Measurements from ENCODE around the gene RPTOR.
A peak's percentile ranks its signal among the peaks of the same experiment; 100 is the strongest.
"Not testable (repeated sequence)": the region's sequence is repeated elsewhere in the genome, so short reads cannot be mapped to it uniquely, and the experiment has no call there.

RPTOR gene, protein sequence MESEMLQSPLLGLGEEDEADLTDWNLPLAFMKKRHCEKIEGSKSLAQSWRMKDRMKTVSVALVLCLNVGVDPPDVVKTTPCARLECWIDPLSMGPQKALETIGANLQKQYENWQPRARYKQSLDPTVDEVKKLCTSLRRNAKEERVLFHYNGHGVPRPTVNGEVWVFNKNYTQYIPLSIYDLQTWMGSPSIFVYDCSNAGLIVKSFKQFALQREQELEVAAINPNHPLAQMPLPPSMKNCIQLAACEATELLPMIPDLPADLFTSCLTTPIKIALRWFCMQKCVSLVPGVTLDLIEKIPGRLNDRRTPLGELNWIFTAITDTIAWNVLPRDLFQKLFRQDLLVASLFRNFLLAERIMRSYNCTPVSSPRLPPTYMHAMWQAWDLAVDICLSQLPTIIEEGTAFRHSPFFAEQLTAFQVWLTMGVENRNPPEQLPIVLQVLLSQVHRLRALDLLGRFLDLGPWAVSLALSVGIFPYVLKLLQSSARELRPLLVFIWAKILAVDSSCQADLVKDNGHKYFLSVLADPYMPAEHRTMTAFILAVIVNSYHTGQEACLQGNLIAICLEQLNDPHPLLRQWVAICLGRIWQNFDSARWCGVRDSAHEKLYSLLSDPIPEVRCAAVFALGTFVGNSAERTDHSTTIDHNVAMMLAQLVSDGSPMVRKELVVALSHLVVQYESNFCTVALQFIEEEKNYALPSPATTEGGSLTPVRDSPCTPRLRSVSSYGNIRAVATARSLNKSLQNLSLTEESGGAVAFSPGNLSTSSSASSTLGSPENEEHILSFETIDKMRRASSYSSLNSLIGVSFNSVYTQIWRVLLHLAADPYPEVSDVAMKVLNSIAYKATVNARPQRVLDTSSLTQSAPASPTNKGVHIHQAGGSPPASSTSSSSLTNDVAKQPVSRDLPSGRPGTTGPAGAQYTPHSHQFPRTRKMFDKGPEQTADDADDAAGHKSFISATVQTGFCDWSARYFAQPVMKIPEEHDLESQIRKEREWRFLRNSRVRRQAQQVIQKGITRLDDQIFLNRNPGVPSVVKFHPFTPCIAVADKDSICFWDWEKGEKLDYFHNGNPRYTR (N-terminal part only)

DNA sequence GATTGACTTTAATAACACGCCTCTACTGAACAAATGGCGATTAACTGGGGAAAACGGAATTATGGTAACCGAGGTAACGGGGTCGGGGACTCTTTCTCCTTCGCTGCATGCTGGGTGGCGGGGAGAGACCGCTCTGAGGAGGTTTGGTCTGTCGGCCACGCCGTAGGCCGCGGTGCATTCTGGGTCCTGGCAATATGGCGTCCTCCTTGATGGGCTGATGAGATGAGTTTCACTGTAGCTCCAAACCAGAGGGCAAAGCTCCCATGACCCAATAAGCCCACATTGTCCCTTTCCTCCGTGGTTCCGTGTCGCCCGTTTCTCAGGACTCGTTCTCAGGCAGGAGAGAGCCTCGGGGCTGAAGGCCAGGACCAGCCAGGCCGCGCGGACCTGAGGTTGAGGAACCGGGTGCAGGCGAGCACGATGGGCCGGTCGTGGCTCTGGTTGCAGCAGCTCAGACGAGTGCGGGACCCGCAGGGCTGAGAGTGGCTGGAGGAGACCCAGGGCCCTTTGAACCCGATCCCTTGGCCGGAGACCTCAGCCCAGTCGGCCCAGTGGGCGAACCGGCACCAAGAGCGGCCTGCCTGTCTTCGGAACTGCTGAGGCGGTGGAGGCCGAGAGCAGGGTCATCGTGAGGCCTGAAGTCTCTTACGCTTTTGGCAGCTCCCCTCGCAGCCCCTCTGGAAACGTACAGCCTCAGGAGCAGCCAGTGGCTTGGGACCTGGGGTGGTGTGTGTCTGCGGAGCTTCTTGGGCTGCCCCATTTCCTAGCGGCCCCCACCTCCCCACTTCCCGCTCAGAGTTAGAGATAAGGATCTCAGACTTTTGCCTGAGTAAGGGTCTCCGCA is at the start of gene RPTOR:
TSS of gene RPTOR (plus strand) at position 184 of the 844 bp plus-strand sequence. CDS start 792 bp downstream, outside the sequence.
- H3K27ac Mint-ChIP-seq, result peak within 1 kb of the TSS; percentile 93

DNA sequence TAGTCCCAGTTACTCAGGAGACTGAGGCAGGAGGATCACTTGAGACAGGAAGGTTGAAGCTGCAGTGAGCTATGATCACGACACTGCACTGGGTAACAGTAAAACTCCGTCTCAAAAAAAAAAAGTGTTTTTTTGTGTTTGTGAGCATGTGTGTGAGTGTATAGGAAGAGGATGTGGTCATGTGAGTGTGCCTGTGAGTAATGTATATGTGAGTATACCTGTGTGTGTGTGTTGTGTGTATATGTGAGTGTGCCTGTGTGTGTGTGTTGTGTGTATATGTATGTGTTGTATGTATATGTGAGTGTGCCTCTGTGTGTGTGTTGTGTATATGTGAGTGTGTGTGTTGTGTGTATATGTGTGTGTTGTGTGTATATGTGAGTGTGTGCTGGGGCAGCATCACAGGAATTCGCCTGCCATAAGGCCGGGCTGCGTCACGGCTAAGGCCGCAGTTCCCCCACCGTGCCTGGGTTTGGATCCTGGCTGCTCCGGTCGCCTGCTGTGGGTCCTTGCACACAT is 46.9 kb upstream of the RPTOR start:
- ATAC-seq (peak; percentile 46), DNase-seq (ENCODE audit: low spot score in 2 of 2) (no peak)
- Mint-ChIP-seq H3K4me3 (no peak overlapping the region), H3K9me3 (no peaks in the 10 kb centered on the region), H3K36me3 (no peaks in the 10 kb centered on the region), H3K4me1 (peaks cover 13% of the 10 kb centered on the region), H3K27ac (peak overlapping the region; percentile 7)

More for the DNA sequence above, at the start of gene RPTOR:
- peaks cover 9% of the 10 kb centered on the region for H3K4me1 Mint-ChIP-seq
- DNase-seq (ENCODE audit: low spot score in 2 of 2) (peak; percentile 70 to 93), ATAC-seq (peak; percentile 98)
- no peaks in the 10 kb centered on the region for H3K9me3 Mint-ChIP-seq
- peak within 1 kb of the TSS; percentile 81 for H3K4me3 Mint-ChIP-seq
- H3K36me3 Mint-ChIP-seq, result peaks cover 6% of the 10 kb centered on the region

DNA sequence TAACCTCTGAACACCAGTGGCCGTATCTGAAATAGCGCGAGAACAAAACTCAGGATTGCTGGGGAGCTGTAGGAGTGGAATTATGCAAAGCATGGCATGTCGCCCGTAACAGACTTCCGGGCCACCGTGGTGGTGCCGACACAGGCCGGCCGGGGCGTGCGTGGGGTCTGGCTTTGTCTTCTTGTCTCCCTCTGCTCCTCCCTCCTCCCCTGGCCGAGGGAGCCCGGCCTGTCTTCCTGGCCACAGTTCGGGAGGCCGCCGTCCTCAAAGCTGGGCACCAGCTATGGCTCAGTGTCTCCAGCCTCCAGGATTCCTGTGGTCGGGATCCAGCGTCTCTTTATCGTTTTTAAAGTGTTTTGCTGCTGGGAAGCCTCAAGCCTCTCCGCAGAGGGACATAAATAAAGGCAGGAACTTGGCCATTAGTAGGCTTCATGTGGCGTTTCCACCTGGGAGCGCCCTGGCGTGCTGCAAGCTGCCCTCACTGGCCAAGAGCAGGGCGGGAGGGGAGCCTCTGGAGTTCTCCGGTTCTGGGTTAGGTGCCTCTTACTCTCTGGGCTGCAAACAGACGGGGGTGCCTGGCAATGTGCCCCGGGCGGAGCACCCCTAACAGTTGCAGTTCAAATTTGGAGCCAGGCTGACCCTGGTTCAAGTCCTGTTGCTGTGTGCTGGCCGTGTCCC is 46.3 kb upstream of the RPTOR start:
- peak; percentile 11 for ATAC-seq
- Mint-ChIP-seq H3K4me1 (peaks cover 13% of the 10 kb centered on the region), H3K4me3 (no peak overlapping the region), H3K36me3 (no peaks in the 10 kb centered on the region), H3K27ac (peak overlapping the region; percentile 7), H3K9me3 (no peaks in the 10 kb centered on the region)
- no peak for DNase-seq (ENCODE audit: low spot score in 2 of 2)

DNA sequence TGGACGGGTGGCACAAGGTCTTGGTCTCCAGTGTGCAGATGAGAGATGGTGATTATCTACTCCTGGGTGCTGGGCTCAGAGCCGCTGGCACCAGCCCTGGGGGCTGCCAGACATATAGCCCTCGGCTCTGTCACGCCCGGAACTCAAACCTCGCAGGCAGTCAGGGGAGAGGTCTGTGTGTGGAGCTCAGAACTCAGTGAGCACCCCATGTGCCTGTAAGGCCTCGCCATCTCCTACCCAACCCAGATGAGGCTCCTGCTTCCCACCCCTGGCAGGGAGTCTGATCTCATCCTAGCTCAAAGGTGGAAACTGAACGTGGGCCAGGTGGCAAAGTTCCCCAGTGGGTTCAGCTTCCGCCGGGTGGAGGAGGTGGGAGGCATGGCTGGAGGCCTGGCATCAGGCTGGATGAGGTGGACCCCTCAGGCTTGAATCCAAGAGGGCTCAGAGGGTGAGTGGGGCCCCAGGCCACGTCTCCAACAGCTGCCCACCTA is 45.7 kb upstream of the RPTOR start:
- Mint-ChIP-seq H3K4me1 (peaks cover 13% of the 10 kb centered on the region), H3K36me3 (no peaks in the 10 kb centered on the region)
- no peak for ATAC-seq

DNA sequence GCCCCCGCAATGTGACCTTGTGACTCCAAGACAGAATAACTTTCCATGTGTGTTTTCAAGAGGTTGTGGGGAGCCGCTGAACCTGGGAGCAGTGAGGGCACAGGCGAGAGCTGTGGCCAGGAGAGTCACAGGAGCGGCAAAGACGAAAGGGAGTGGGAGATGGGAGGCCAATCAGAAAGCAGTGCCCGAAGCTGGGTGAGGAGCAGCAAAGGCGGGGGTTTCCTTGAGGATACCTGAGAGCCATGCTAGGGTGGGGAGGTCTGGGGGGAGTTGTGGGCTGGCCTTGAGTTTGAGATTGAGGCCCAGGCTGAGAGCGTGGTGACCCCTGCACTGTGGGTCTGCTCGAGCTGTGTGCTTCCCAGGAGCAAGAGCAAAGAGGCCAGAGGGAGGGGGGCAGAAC is 45.1 kb upstream of the RPTOR start:
- ATAC-seq (no peak), DNase-seq (ENCODE audit: low spot score in 2 of 2) (no peak)
- Mint-ChIP-seq H3K4me1 (peaks cover 13% of the 10 kb centered on the region), H3K4me3 (no peak overlapping the region), H3K36me3 (no peaks in the 10 kb centered on the region), H3K9me3 (no peaks in the 10 kb centered on the region), H3K27ac (no peak overlapping the region)

More for the DNA sequence above, 45.7 kb upstream of the RPTOR start:
- Mint-ChIP-seq H3K9me3 (no peaks in the 10 kb centered on the region), H3K27ac (no peak overlapping the region), H3K4me3 (no peak overlapping the region)
- DNase-seq (ENCODE audit: low spot score in 2 of 2), result no peak

DNA sequence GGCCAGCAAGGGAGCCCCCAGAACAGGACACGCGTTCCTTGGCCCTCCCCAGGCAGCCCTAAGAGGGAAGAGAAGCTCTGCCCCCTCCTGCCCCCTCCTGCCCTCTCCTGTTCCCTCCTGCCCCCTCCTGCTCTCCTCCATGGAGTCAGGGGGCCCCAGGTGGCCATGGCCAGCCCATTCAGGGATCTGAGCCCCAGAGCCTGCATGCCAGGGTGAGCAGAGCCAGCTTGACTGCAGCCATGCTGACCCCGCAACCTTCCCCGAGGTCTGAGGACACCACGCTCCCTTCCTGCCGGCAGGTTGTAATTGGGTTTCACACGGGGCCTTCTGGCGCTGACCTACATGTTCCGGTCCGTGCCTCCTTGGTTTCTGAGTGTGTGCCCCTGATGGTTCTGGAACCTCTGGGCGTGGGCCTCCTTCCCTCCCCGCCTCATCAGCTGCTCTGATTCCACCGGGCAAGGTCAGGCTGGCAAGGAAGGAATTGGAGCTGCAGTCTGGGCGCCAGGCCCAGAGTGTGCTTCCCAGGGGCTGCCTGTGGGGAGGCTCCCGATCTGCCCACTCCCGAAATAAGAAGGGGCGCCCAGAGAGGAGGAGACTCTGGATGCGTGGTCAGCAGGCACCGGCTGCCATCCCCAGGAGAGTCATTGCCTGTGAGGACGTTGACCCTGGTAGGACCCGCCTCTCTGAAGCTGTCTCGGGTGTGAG is 44.5 kb upstream of the RPTOR start:
- ATAC-seq (no peak), DNase-seq (ENCODE audit: low spot score in 2 of 2) (no peak)
- H3K27ac Mint-ChIP-seq, result no peak overlapping the region
- H3K9me3 Mint-ChIP-seq, result no peaks in the 10 kb centered on the region
- H3K4me1 Mint-ChIP-seq, result peaks cover 13% of the 10 kb centered on the region
- no peaks in the 10 kb centered on the region for H3K36me3 Mint-ChIP-seq
- no peak overlapping the region for H3K4me3 Mint-ChIP-seq

DNA sequence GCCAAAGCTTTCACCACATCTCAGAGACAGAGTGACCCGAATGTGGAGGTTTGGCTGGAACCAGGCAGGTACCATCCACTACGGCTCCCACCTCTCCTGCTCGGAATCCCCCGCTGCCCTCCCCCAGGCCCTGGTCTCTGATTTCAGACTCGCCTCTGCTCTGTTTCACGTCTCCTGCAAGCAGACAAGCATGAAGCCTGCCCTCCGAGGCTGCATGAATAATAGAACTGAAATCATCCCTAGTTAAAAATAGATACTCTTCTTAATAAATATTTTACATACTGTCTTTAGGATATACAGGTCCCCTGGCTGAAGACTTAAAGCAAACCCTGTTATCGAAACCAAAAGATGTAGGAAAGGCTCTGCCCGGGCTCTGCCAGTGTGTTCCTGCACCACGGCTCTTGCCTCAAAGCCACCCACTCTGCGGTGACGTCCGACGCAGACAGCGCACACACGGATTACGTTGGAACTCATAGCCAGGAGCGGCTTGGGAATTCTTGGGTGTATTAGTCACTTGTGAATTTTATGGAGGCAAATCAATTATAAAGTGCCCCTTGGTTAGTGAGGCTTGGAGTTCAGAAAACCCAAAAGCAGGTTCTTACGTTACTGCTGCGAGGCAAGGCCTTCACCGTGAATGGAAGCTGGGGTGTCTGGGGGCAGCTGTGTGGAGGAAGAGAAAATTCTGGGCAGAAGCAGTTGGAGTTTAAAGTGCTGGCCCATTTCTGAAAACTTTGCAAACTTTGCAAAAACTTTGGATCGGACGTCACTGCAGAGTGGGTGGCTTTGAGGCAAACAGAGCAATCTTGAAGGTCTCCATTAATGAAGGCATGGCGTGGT is 42.7 kb upstream of the RPTOR start:
- H3K9me3 Mint-ChIP-seq, result no peaks in the 10 kb centered on the region

DNA sequence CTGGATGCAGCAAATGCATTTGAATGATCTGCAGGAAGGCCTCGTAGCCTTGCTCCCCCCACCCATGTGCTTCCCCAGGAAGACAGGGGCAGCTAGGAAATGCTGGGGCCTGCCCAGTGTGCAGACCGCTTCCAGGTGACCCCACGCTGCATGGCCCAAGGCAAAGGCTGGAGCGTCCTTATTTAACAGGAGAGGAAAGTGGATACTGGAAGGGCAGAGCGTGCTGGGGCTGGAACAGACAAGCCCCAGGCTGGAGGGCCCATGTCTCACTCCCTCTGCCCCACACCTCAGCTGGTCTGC is 42.1 kb upstream of the RPTOR start:
- ATAC-seq (no peak), DNase-seq (ENCODE audit: low spot score in 2 of 2) (no peak)
- Mint-ChIP-seq H3K4me3 (no peak overlapping the region), H3K36me3 (no peaks in the 10 kb centered on the region), H3K4me1 (peaks cover 7% of the 10 kb centered on the region), H3K27ac (no peak overlapping the region), H3K9me3 (no peaks in the 10 kb centered on the region)

More for the DNA sequence above, 42.7 kb upstream of the RPTOR start:
- Mint-ChIP-seq H3K27ac (no peak overlapping the region), H3K4me3 (no peak overlapping the region), H3K36me3 (no peaks in the 10 kb centered on the region), H3K4me1 (peaks cover 12% of the 10 kb centered on the region)
- no peak for ATAC-seq
- no peak for DNase-seq (ENCODE audit: low spot score in 2 of 2)

DNA sequence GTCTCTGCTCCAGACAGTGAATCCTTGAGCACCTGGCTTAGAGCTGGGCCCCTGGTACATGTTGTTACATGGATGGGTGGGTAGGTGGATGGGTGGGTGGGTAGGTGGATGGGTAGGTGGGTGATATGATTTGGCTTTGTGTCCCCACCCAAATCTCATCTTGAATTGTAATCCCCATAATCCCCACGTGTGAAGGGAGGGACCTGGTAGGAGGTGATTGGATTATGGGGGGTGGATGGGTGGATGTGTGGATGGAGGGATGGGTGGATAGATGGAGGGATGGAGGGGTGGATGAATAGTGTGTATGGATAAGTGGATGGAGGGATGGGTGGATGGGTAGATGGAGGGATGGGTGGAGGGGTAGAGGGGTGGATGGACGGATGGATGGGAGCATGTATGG is 41.6 kb upstream of the RPTOR start:
- no peak for ATAC-seq
- no peak overlapping the region for H3K4me3 Mint-ChIP-seq
- H3K9me3 Mint-ChIP-seq, result no peaks in the 10 kb centered on the region
- no peaks in the 10 kb centered on the region for H3K36me3 Mint-ChIP-seq
- no peak for DNase-seq (ENCODE audit: low spot score in 2 of 2)
- H3K4me1 Mint-ChIP-seq, result peaks cover 2% of the 10 kb centered on the region
- no peak overlapping the region for H3K27ac Mint-ChIP-seq

DNA sequence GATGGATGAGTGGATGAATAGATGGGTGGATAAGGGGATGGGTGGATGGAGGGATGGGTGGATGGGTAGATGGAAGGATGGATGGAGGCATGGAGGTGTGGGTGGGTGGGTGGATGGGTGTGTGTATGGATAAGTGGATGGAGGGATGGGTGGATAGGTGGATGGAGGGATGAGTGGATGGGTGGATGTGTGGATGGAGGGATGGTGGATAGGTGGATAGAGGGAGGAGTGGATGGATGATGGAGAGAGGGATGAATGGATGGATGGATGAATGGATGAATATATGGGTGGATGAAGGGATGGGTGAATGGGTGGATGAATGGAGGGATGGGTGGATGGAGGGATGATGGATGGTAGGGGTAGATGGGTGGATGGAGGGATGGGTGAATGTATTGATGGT is 40.7 kb upstream of the RPTOR start:
- H3K36me3 Mint-ChIP-seq, result no peaks in the 10 kb centered on the region
- ATAC-seq (no peak), DNase-seq (ENCODE audit: low spot score in 2 of 2) (no peak)
- H3K4me3 Mint-ChIP-seq, result no peak overlapping the region
- no peak overlapping the region for H3K27ac Mint-ChIP-seq
- H3K4me1 Mint-ChIP-seq, result no peaks in the 10 kb centered on the region
- H3K9me3 Mint-ChIP-seq, result no peaks in the 10 kb centered on the region

DNA sequence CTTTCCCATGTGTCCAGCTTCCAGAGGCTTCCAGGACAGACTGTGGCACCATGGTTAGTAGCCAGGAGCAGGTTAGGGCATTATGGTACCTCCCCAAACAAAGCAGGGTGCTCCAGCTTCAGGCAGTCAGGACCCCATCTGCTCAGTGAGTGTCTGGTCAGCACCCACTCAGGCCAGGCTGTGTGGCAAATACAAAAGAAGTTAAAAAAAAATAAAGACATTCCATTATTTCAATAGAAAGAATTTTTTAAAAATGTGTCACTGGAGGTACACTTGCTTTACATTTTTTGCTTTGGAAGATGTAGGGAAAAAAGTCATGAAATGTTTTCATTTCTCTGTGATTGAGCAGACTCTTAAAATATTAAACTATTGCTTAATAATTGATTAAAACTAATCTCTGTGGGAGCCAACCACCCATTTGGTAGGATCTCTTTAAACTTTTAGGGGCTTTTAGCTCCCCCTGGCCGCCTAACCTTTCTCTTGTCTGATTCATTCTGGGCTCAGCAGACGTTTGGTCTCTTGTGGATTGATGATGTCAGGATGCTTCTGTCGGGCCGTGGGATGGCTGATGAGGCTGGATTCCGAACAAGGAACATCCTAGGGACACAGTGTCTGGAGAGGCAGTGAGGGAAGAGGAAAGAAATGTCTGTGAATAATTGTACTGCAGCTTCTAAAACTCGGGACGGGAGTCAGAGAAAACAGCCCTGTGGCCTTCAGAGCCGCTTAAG is 39.8 kb upstream of the RPTOR start:
- ATAC-seq (no peak), DNase-seq (ENCODE audit: low spot score in 2 of 2) (no peak)
- no peaks in the 10 kb centered on the region for H3K36me3 Mint-ChIP-seq
- H3K4me1 Mint-ChIP-seq, result no peaks in the 10 kb centered on the region
- H3K9me3 Mint-ChIP-seq, result no peaks in the 10 kb centered on the region
- no peak overlapping the region for H3K4me3 Mint-ChIP-seq
- no peak overlapping the region for H3K27ac Mint-ChIP-seq

DNA sequence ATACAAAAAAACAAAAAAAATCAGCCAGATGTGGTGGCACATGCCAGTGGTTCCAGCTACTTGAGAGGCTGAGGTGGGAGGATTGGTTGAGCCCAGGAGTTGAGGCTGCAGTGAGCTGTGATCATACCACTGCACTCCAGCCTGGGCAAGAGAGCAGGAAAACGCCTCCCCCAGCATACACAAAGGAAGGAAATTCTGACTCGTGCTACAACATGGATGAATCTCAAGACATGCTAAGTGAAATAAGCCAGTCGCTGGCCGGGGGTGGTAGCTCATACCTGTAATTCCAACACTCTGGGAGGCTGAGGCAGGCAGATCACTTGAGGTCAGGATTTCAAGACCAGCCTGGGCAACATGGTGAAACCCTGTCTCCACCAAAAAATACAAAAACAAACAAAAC is 37.5 kb upstream of the RPTOR start:
- not testable (repeated sequence) for DNase-seq (ENCODE audit: low spot score in 2 of 2); ATAC-seq; H3K4me1 Mint-ChIP-seq; H3K4me3 Mint-ChIP-seq; H3K9me3 Mint-ChIP-seq; H3K27ac Mint-ChIP-seq; H3K36me3 Mint-ChIP-seq

All from stimulated activated effector memory CD8-positive, alpha-beta T cell treated with anti-CD3 and anti-CD28 coated beads, Interleukin-12 subunit alpha, Interleukin-12 subunit beta, amount 100 ng/mL, for 72 hours (primary cell).